Left lung (tissue), 10 donors: ENCODE data around the gene TMEM219. TPM values are rescaled to one million over a fixed set of nuclear protein-coding genes. Genes with fewer than 3 reads are reported as not detected.
"Not testable (repeated sequence)": the region's sequence is repeated elsewhere in the genome, so short reads cannot be mapped to it uniquely, and the experiment has no call there.

Source experiments
- ATAC-seq: fragments of 200-7000 bp; cut with Tn5 transposase; one replicate; pipeline ENCODE4 v1.9.1; 2020; ENCODE audit warnings: moderate library complexity
- DNase-seq, 4 donors: peaks; one replicate each; pipeline ENCODE4 v3.0.0-alpha.2; 2013 to 2020
- H3K27ac ChIP-seq, 2 donors: fragments of 200-600 bp; sonication (generic) in 1 of 2; one replicate each; pipeline versions ENCODE4 v1.5.0 to v1.8.0; 2020 to 2021
- H3K27me3 ChIP-seq, 2 donors: fragments of 200-600 bp; sonication (generic) in 1 of 2; one replicate each; pipeline versions ENCODE4 v1.5.0 to v1.8.0; 2020 to 2021
- H3K36me3 ChIP-seq, 2 donors: fragments of 200-600 bp; sonication (generic) in 1 of 2; one replicate each; pipeline versions ENCODE4 v1.5.0 to v1.8.0; 2020 to 2021
- H3K4me1 ChIP-seq, 2 donors: fragments of 200-600 bp; one replicate each; pipeline ENCODE4 v1.8.0; 2021
- H3K4me3 ChIP-seq, 2 donors: fragments of 200-600 bp; sonication (generic) in 1 of 2; one replicate each; pipeline versions ENCODE4 v1.5.0 to v1.8.0; 2020 to 2021; ENCODE audit warnings: mild to moderate bottlenecking in 1 of 2
- H3K9me3 ChIP-seq, 2 donors: fragments of 200-600 bp; sonication (generic) in 1 of 2; one replicate each; pipeline versions ENCODE4 v1.5.0 to v1.8.0; 2020 to 2021
- intact Hi-C, 2 donors: fragments of 100-400 bp; cut with DNase I; formaldehyde crosslinking; loops; one replicate each; pipeline versions ENCODE4 v1.11.2 to v1.14.2; 2022
- polyA plus RNA-seq, 6 donors: library from polyadenylated mRNA; unstranded; fragments of 120-200 nt; gene quantifications; one replicate each; pipeline ENCODE4 v1.2.1, GENCODE V29; 2013; ENCODE audit not compliant: insufficient read length in 6 of 6
- total RNA-seq, 2 donors: library from RNA; stranded (reverse); fragmentation: NEBNext Ultra II Directional; extraction: Animal tissue kit (Norgen Biotek cat#: 25700); gene quantifications; one replicate each; pipeline ENCODE4 v1.2.1, GENCODE V29; 2021
- TF ChIP-seq, protein P1 (sequence below), 2 donors: fragments of 200-600 bp; sonication (generic) in 1 of 2; IDR thresholded peaks; one replicate each; pipeline versions ENCODE4 v1.5.0 to v1.8.0; 2021; ENCODE audit warnings: antibody characterized with exemption in 2 of 2
- donor health status: DM: no; HTN: yes; CAD: no.
- donor health status: DM: no; HTN: no; CAD: no.

The TMEM219 gene
- total and polyA plus RNA-seq, 8 donors, result 103 to 154 (median 118) TPM

DNA sequence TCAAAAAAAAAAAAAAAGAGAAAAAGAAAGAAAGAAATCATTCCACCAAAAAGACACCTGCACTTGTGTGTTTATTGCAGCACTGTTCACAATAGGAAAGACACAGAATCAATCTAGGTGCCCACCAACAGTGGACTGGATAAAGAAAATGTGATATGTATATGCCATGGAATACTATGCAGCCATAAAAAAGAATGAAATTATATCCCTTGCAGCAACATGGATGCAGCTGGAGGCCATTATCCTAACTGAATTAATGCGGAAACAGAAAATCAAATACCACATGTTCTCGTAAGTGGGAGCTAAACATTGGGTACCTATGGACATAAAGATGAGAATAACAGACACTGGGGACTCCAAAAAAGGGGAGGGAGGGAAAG is 55.4 kb downstream of the TMEM219 start:
- peaks cover 0 to 18% of the 10 kb centered on the region in 2 donors for H3K4me1 ChIP-seq
- intact Hi-C loops, result no loop called here
- no peak for ATAC-seq
- peaks cover 0 to 12% of the 10 kb centered on the region in 2 donors for H3K27me3 ChIP-seq
- TF ChIP-seq, protein P1, sequence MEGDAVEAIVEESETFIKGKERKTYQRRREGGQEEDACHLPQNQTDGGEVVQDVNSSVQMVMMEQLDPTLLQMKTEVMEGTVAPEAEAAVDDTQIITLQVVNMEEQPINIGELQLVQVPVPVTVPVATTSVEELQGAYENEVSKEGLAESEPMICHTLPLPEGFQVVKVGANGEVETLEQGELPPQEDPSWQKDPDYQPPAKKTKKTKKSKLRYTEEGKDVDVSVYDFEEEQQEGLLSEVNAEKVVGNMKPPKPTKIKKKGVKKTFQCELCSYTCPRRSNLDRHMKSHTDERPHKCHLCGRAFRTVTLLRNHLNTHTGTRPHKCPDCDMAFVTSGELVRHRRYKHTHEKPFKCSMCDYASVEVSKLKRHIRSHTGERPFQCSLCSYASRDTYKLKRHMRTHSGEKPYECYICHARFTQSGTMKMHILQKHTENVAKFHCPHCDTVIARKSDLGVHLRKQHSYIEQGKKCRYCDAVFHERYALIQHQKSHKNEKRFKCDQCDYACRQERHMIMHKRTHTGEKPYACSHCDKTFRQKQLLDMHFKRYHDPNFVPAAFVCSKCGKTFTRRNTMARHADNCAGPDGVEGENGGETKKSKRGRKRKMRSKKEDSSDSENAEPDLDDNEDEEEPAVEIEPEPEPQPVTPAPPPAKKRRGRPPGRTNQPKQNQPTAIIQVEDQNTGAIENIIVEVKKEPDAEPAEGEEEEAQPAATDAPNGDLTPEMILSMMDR (IDR thresholded peaks at IDR 0.05), result no peak
- H3K36me3 ChIP-seq, result no peaks in the 10 kb centered on the region
- DNase-seq, result no peak
- H3K27ac ChIP-seq, result no peak overlapping the region
- H3K9me3 ChIP-seq, result no peaks in the 10 kb centered on the region
- no peak overlapping the region for H3K4me3 ChIP-seq

DNA sequence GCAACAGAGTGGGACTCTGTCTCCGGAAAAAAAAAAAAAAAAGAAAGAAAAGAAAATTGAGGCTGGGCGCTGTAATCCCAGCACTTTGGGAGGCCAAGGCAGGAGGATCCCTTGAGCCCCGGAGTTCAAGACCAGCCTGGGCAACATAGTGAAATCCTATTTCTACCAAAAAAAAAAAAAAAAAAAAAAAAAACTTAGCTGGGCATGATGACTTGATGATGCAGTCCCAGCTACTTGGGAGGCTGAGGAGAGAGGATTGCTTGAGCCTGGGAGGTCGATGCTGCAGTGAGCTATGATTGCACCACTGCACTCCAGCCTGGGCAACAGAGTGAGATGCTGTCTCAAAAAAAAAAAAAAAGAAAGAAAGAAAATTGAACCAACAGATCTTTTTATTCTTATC is 56.1 kb downstream of the TMEM219 start:
- H3K9me3 ChIP-seq, ATAC-seq, H3K27ac ChIP-seq, H3K27me3 ChIP-seq, intact Hi-C loops, H3K36me3 ChIP-seq, DNase-seq, H3K4me3 ChIP-seq: not testable (repeated sequence)
- peaks cover 0 to 18% of the 10 kb centered on the region in 2 donors for H3K4me1 ChIP-seq

DNA sequence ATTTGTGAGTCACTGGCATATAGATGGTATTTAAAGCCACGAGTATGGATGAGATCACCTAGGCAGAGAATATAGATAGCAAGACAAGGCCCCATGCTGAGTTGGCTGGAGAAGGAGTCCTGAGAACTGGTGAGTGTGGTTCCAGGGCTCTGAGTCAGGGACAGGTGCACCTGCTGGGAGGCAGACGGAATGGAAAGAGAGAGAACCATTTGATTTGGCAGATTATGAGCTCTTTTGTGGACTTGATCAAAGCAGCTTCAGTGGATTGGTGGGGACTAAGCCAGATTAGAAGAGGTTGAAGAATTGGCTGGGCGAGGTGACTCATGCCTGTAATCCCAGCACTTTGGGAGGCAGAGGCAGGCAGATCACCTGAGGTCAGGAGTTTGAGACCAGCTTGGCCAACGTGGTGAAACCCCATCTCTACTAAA is 56.9 kb downstream of the TMEM219 start:
- Histone ChIP-seq H3K4me1 (peaks cover 0 to 18% of the 10 kb centered on the region in 2 donors), H3K36me3 (no peaks in the 10 kb centered on the region), H3K9me3 (no peaks in the 10 kb centered on the region), H3K27me3 (peaks cover 0 to 3% of the 10 kb centered on the region in 2 donors), H3K27ac (no peak overlapping the region), H3K4me3 (no peak overlapping the region)
- TF ChIP-seq, protein P1 (IDR thresholded peaks at IDR 0.05), result no peak
- peak in 1 of 4 donors; percentile 1 for DNase-seq
- intact Hi-C loops, result no loop called here
- ATAC-seq, result no peak

Other genes starting within 250 kb of the TMEM219 start
- 10 to 100 TPM in 1 of 2 donors, 1 to 10 TPM in 1; 3.3 to 13.6 TPM for gene C16orf54, start 216.1 kb upstream of the TMEM219 start, total RNA-seq
- gene C16orf54, start 216.1 kb upstream of the TMEM219 start, polyA plus RNA-seq, result under 1 TPM; 0.33 to 0.73 (median 0.63) TPM
- not detected for gene ZG16, start 183.8 kb upstream of the TMEM219 start, total RNA-seq
- gene ZG16, start 183.8 kb upstream of the TMEM219 start, polyA plus RNA-seq, result under 1 TPM in 5 of 6 donors, not detected in 1; 0.06 to 0.10 (median 0.07) TPM
- 10 to 100 TPM; 24.8 to 32.5 TPM for gene KIF22, start 171.3 kb upstream of the TMEM219 start, total RNA-seq
- 10 to 100 TPM; 48.4 to 92.2 (median 63.9) TPM for gene KIF22, start 171.3 kb upstream of the TMEM219 start, polyA plus RNA-seq
- 100 to 1,000 TPM; 193 to 205 TPM for gene MAZ, start 155.6 kb upstream of the TMEM219 start, total RNA-seq
- gene MAZ, start 155.6 kb upstream of the TMEM219 start, polyA plus RNA-seq, result 100 to 1,000 TPM; 246 to 353 (median 292) TPM
- 1 to 10 TPM in 1 of 2 donors, under 1 TPM in 1; 0.94 to 3.1 TPM for gene PRRT2, start 149.9 kb upstream of the TMEM219 start, total RNA-seq
- gene PRRT2, start 149.9 kb upstream of the TMEM219 start, polyA plus RNA-seq, result 10 to 100 TPM in 5 of 6 donors, 1 to 10 TPM in 1; 9.0 to 15.1 (median 11.2) TPM
- gene PAGR1, start 145.9 kb upstream of the TMEM219 start, total RNA-seq, result 10 to 100 TPM; 16.4 to 23.1 TPM
- 10 to 100 TPM; 27.5 to 40.6 (median 30.6) TPM for gene PAGR1, start 145.9 kb upstream of the TMEM219 start, polyA plus RNA-seq
- gene MVP, start 141.6 kb upstream of the TMEM219 start, total RNA-seq, result 100 to 1,000 TPM; 236 to 280 TPM
- 10 to 100 TPM; 12.5 to 22.8 (median 16.8) TPM for gene MVP, start 141.6 kb upstream of the TMEM219 start, polyA plus RNA-seq
- gene CDIPT, start 98.9 kb upstream of the TMEM219 start, total RNA-seq, result 10 to 100 TPM; 69.5 to 84.8 TPM
- 10 to 100 TPM; 72.5 to 80.5 (median 78.3) TPM for gene CDIPT, start 98.9 kb upstream of the TMEM219 start, polyA plus RNA-seq
- gene SEZ6L2, start 62.5 kb upstream of the TMEM219 start, total RNA-seq, result 10 to 100 TPM in 1 of 2 donors, 1 to 10 TPM in 1; 7.7 to 30.2 TPM
- gene SEZ6L2, start 62.5 kb upstream of the TMEM219 start, polyA plus RNA-seq, result 1 to 10 TPM; 4.9 to 6.3 (median 5.7) TPM
- 10 to 100 TPM in 1 of 2 donors, 1 to 10 TPM in 1; 3.6 to 15.6 TPM for gene ASPHD1, start 61.6 kb upstream of the TMEM219 start, total RNA-seq
- gene ASPHD1, start 61.6 kb upstream of the TMEM219 start, polyA plus RNA-seq, result under 1 TPM; 0.42 to 0.66 (median 0.61) TPM
- 10 to 100 TPM; 14.8 to 20.9 TPM for gene KCTD13, start 35.9 kb upstream of the TMEM219 start, total RNA-seq
- 10 to 100 TPM; 18.3 to 24.2 (median 21.3) TPM for gene KCTD13, start 35.9 kb upstream of the TMEM219 start, polyA plus RNA-seq
- 10 to 100 TPM; 61.4 to 64.5 TPM for gene TAOK2, start 11.8 kb downstream of the TMEM219 start, total RNA-seq
- gene TAOK2, start 11.8 kb downstream of the TMEM219 start, polyA plus RNA-seq, result 10 to 100 TPM; 47.5 to 71.4 (median 55.0) TPM
- 10 to 100 TPM; 14.4 to 17.4 TPM for gene HIRIP3, start 33.5 kb downstream of the TMEM219 start, total RNA-seq
- 10 to 100 TPM; 17.8 to 20.7 (median 18.3) TPM for gene HIRIP3, start 33.5 kb downstream of the TMEM219 start, polyA plus RNA-seq
- gene INO80E, start 34.2 kb downstream of the TMEM219 start, total RNA-seq, result 10 to 100 TPM; 55.5 to 59.6 TPM
- gene INO80E, start 34.2 kb downstream of the TMEM219 start, polyA plus RNA-seq, result 10 to 100 TPM; 42.1 to 59.3 (median 47.5) TPM
- 1 to 10 TPM; 2.5 to 2.7 TPM for gene DOC2A, start 48.9 kb downstream of the TMEM219 start, total RNA-seq
- 1 to 10 TPM in 5 of 6 donors, under 1 TPM in 1; 0.77 to 5.1 (median 3.2) TPM for gene DOC2A, start 48.9 kb downstream of the TMEM219 start, polyA plus RNA-seq
- not detected for gene C16orf92, start 61.1 kb downstream of the TMEM219 start, total RNA-seq
- gene C16orf92, start 61.1 kb downstream of the TMEM219 start, polyA plus RNA-seq, result not detected
- under 1 TPM in 1 of 2 donors, not detected in 1; 0.29 TPM for gene TLCD3B, start 69.2 kb downstream of the TMEM219 start, total RNA-seq
- gene TLCD3B, start 69.2 kb downstream of the TMEM219 start, polyA plus RNA-seq, result 1 to 10 TPM in 3 of 6 donors, under 1 TPM in 3; 0.28 to 1.4 (median 0.96) TPM
- 1,000 to 10,000 TPM in 1 of 2 donors, 100 to 1,000 TPM in 1; 710 to 1,105 TPM for gene ALDOA, start 103.7 kb downstream of the TMEM219 start, total RNA-seq
- 100 to 1,000 TPM; 299 to 424 (median 350) TPM for gene ALDOA, start 103.7 kb downstream of the TMEM219 start, polyA plus RNA-seq
- 10 to 100 TPM; 82.5 to 89.8 TPM for gene PPP4C, start 113.9 kb downstream of the TMEM219 start, total RNA-seq
- gene PPP4C, start 113.9 kb downstream of the TMEM219 start, polyA plus RNA-seq, result 10 to 100 TPM; 62.0 to 80.8 (median 74.1) TPM
- 1 to 10 TPM; 1.6 TPM for gene TBX6, start 129.8 kb downstream of the TMEM219 start, total RNA-seq
- gene TBX6, start 129.8 kb downstream of the TMEM219 start, polyA plus RNA-seq, result 1 to 10 TPM in 5 of 6 donors, under 1 TPM in 1; 0.79 to 1.9 (median 1.8) TPM
- 10 to 100 TPM; 57.5 to 79.5 TPM for gene YPEL3, start 134.1 kb downstream of the TMEM219 start, total RNA-seq
- 10 to 100 TPM; 48.8 to 69.3 (median 53.6) TPM for gene YPEL3, start 134.1 kb downstream of the TMEM219 start, polyA plus RNA-seq
- gene GDPD3, start 151.5 kb downstream of the TMEM219 start, total RNA-seq, result 1 to 10 TPM; 5.6 to 9.0 TPM
- gene GDPD3, start 151.5 kb downstream of the TMEM219 start, polyA plus RNA-seq, result 10 to 100 TPM; 11.8 to 20.3 (median 18.2) TPM
- 10 to 100 TPM; 70.1 to 95.1 TPM for gene MAPK3, start 161.1 kb downstream of the TMEM219 start, total RNA-seq
- gene MAPK3, start 161.1 kb downstream of the TMEM219 start, polyA plus RNA-seq, result 100 to 1,000 TPM in 5 of 6 donors, 10 to 100 TPM in 1; 99.0 to 114 (median 106) TPM
- gene CORO1A, start 221.5 kb downstream of the TMEM219 start, total RNA-seq, result 100 to 1,000 TPM in 1 of 2 donors, 10 to 100 TPM in 1; 29.3 to 172 TPM
- 10 to 100 TPM; 16.0 to 24.4 (median 17.9) TPM for gene CORO1A, start 221.5 kb downstream of the TMEM219 start, polyA plus RNA-seq
- gene BOLA2B, start 231.6 kb downstream of the TMEM219 start, total RNA-seq, result 100 to 1,000 TPM in 1 of 2 donors, 10 to 100 TPM in 1; 59.3 to 101 TPM
- gene BOLA2B, start 231.6 kb downstream of the TMEM219 start, polyA plus RNA-seq, result 10 to 100 TPM; 12.0 to 30.4 (median 22.3) TPM
- 10 to 100 TPM; 21.5 to 25.5 TPM for gene SLX1A, start 231.8 kb downstream of the TMEM219 start, total RNA-seq
- gene SLX1A, start 231.8 kb downstream of the TMEM219 start, polyA plus RNA-seq, result 10 to 100 TPM; 20.6 to 31.0 (median 23.1) TPM
- 10 to 100 TPM; 19.7 to 29.3 TPM for gene SULT1A3, start 237.2 kb downstream of the TMEM219 start, total RNA-seq
- 10 to 100 TPM in 4 of 6 donors, 1 to 10 TPM in 2; 6.4 to 13.7 (median 11.4) TPM for gene SULT1A3, start 237.2 kb downstream of the TMEM219 start, polyA plus RNA-seq